Omental fat pad (tissue), 4 donors: Measurements from ENCODE around the gene CRX. TPM values are rescaled to one million over a fixed set of nuclear protein-coding genes. Genes with fewer than 3 reads are reported as not detected.

Experiments used
- ATAC-seq: fragments of 150-250 bp; one replicate; pipeline ENCODE4 v1.9.1; 2016; ENCODE audit warnings: mild to moderate bottlenecking, moderate library complexity; ENCODE audit not compliant: low FRiP score
- DNase-seq: peaks from one replicate; pipeline ENCODE4 v3.0.0-alpha.2; 2019; ENCODE audit warnings: low spot score
- CTCF ChIP-seq, 3 donors: fragments of 450-650 bp; IDR thresholded peaks; one replicate each; pipeline ENCODE4 v1.5.1; 2016 to 2017; ENCODE audit warnings: antibody characterized with exemption in 3 of 3, mild to moderate bottlenecking in 3 of 3, moderate library complexity in 2 of 3
- total RNA-seq, 4 donors: library from RNA; depleted of rRNA; stranded (reverse); fragments of >200 nt; gene quantifications; one replicate each; pipeline ENCODE4 v1.1.0, GENCODE V29; 2016

Gene CRX
- total RNA-seq, 4 donors from 2014 or later, result not detected

GRCh38 chr19:47826800-47827199 is 5.1 kb downstream of the CRX start:
- DNase-seq, result no peak
- no peak for ATAC-seq
- no peak for TF ChIP-seq CTCF (IDR thresholded peaks at IDR 0.05)

GRCh38 chr19:47832723-47833122 is 11.0 kb downstream of the CRX start:
- TF ChIP-seq CTCF (IDR thresholded peaks at IDR 0.05), result no peak
- ATAC-seq, result no peak
- DNase-seq, result no peak

- DNase-seq (no peak), ATAC-seq (no peak)
- TF ChIP-seq CTCF (IDR thresholded peaks at IDR 0.05), result no peak
These were observed 14.3 kb downstream of the CRX start for GRCh38 chr19:47836038-47836437.

- DNase-seq, result no peak
- no peak for TF ChIP-seq CTCF (IDR thresholded peaks at IDR 0.05)
- ATAC-seq, result no peak
These were observed 17.7 kb downstream of the CRX start for GRCh38 chr19:47839411-47839810.

- ATAC-seq (no peak), DNase-seq (no peak)
- no peak for TF ChIP-seq CTCF (IDR thresholded peaks at IDR 0.05)
These were observed 18.2 kb downstream of the CRX start for GRCh38 chr19:47839913-47840312.

- TF ChIP-seq CTCF (IDR thresholded peaks at IDR 0.05), result no peak
- DNase-seq, result no peak
- no peak for ATAC-seq
These were observed 21.2 kb downstream of the CRX start for GRCh38 chr19:47842941-47843340.

- no peak for ATAC-seq
- no peak for DNase-seq
These were observed 26.7 kb downstream of the CRX start for GRCh38 chr19:47848425-47848822.

More at GRCh38 chr19:47848425-47848822, 26.7 kb downstream of the CRX start:
- TF ChIP-seq CTCF (IDR thresholded peaks at IDR 0.05), result no peak
